Measurements from ENCODE around the gene MARCHF3. TPM values are rescaled to one million over a fixed set of nuclear protein-coding genes. Genes with fewer than 3 reads are reported as not detected.
"Not testable (repeated sequence)": the region's sequence is repeated elsewhere in the genome, so short reads cannot be mapped to it uniquely, and the experiment has no call there.

The MARCHF3 gene
- total and polyA plus RNA-seq, 2 donors from 2014 or later, result 1.5 to 8.0 TPM

GRCh38 chr5:127027539-127027938 lies 2.8 kb downstream of the MARCHF3 start:
- no peak for TF ChIP-seq CTCF (IDR thresholded peaks at IDR 0.05; ENCODE audit: borderline replicate concordance, extremely low read depth, insufficient read depth)
- Histone ChIP-seq H3K27ac (ENCODE audit: low read depth in 2 of 2, low read length in 2 of 2) (no peak overlapping the region), H3K4me3 (ENCODE audit: low read length in 3 of 3) (no peak overlapping the region), H3K27me3 (ENCODE audit: control insufficient read depth, insufficient read depth, low read length) (peaks cover 5% of the 10 kb centered on the region), H3K36me3 (ENCODE audit: control insufficient read depth in 2 of 3, insufficient read depth in 3 of 3, low read length in 3 of 3) (no peaks in the 10 kb centered on the region), H3K9ac (ENCODE audit: low read length in 3 of 3) (no peak overlapping the region), H3K4me1 (ENCODE audit: control insufficient read depth in 2 of 3, insufficient read depth in 2 of 3, low read depth in 1 of 3, low read length in 3 of 3) (no peaks in the 10 kb centered on the region), H3K9me3 (ENCODE audit: control insufficient read depth in 2 of 3, insufficient read depth in 1 of 3, low read length in 3 of 3) (no peaks in the 10 kb centered on the region)
- DNase-seq (no peak), FAIRE-seq (no peak)
- intact Hi-C loops (cut with DNase I), result no loop called here

GRCh38 chr5:127026166-127026565 lies 4.2 kb downstream of the MARCHF3 start:
- Histone ChIP-seq H3K27ac (ENCODE audit: low read depth in 2 of 2, low read length in 2 of 2) (no peak overlapping the region), H3K9ac (ENCODE audit: low read length in 3 of 3) (no peak overlapping the region), H3K27me3 (ENCODE audit: control insufficient read depth, insufficient read depth, low read length) (no peaks in the 10 kb centered on the region), H3K9me3 (ENCODE audit: control insufficient read depth in 2 of 3, insufficient read depth in 1 of 3, low read length in 3 of 3) (no peaks in the 10 kb centered on the region), H3K4me1 (ENCODE audit: control insufficient read depth in 2 of 3, insufficient read depth in 2 of 3, low read depth in 1 of 3, low read length in 3 of 3) (no peaks in the 10 kb centered on the region), H3K36me3 (ENCODE audit: control insufficient read depth in 2 of 3, insufficient read depth in 3 of 3, low read length in 3 of 3) (no peaks in the 10 kb centered on the region), H3K4me3 (ENCODE audit: low read length in 3 of 3) (no peak overlapping the region)
- FAIRE-seq, result no peak
- intact Hi-C loops (cut with DNase I), result no loop called here
- no peak for TF ChIP-seq CTCF (IDR thresholded peaks at IDR 0.05; ENCODE audit: borderline replicate concordance, extremely low read depth, insufficient read depth)
- DNase-seq, result no peak

- no peak for DNase-seq
- no peaks in the 10 kb centered on the region for H3K4me1 ChIP-seq (ENCODE audit: control insufficient read depth in 2 of 3, insufficient read depth in 2 of 3, low read depth in 1 of 3, low read length in 3 of 3)
- TF ChIP-seq CTCF (IDR thresholded peaks at IDR 0.05; ENCODE audit: borderline replicate concordance, extremely low read depth, insufficient read depth), result no peak
- no peak overlapping the region for H3K4me3 ChIP-seq (ENCODE audit: low read length in 3 of 3)
- no peaks in the 10 kb centered on the region for H3K9me3 ChIP-seq (ENCODE audit: control insufficient read depth in 2 of 3, insufficient read depth in 1 of 3, low read length in 3 of 3)
- H3K36me3 ChIP-seq (ENCODE audit: control insufficient read depth in 2 of 3, insufficient read depth in 3 of 3, low read length in 3 of 3), result no peaks in the 10 kb centered on the region
- H3K27ac ChIP-seq (ENCODE audit: low read depth in 2 of 2, low read length in 2 of 2), result no peak overlapping the region
- no peaks in the 10 kb centered on the region for H3K27me3 ChIP-seq (ENCODE audit: control insufficient read depth, insufficient read depth, low read length)
- intact Hi-C loops (cut with DNase I), result no loop called here
- no peak for FAIRE-seq
- no peak overlapping the region for H3K9ac ChIP-seq (ENCODE audit: low read length in 3 of 3)
These were observed 4.9 kb downstream of the MARCHF3 start for GRCh38 chr5:127025467-127025866.

- DNase-seq, result no peak
- Histone ChIP-seq H3K27ac (ENCODE audit: low read depth in 2 of 2, low read length in 2 of 2) (no peak overlapping the region), H3K9me3 (ENCODE audit: control insufficient read depth in 2 of 3, insufficient read depth in 1 of 3, low read length in 3 of 3) (no peaks in the 10 kb centered on the region), H3K36me3 (ENCODE audit: control insufficient read depth in 2 of 3, insufficient read depth in 3 of 3, low read length in 3 of 3) (no peaks in the 10 kb centered on the region), H3K4me3 (ENCODE audit: low read length in 3 of 3) (no peak overlapping the region), H3K4me1 (ENCODE audit: control insufficient read depth in 2 of 3, insufficient read depth in 2 of 3, low read depth in 1 of 3, low read length in 3 of 3) (no peaks in the 10 kb centered on the region), H3K9ac (ENCODE audit: low read length in 3 of 3) (no peak overlapping the region), H3K27me3 (ENCODE audit: control insufficient read depth, insufficient read depth, low read length) (no peaks in the 10 kb centered on the region)
- intact Hi-C loops (cut with DNase I), result no loop called here
- FAIRE-seq, result no peak
- TF ChIP-seq CTCF (IDR thresholded peaks at IDR 0.05; ENCODE audit: borderline replicate concordance, extremely low read depth, insufficient read depth), result no peak
These were observed 5.5 kb downstream of the MARCHF3 start for GRCh38 chr5:127024821-127025220.

GRCh38 chr5:127023552-127024191 lies 6.7 kb downstream of the MARCHF3 start:
- H3K4me1 ChIP-seq (ENCODE audit: control insufficient read depth in 2 of 3, insufficient read depth in 2 of 3, low read depth in 1 of 3, low read length in 3 of 3); H3K4me3 ChIP-seq (ENCODE audit: low read length in 3 of 3); intact Hi-C loops (cut with DNase I); H3K9me3 ChIP-seq (ENCODE audit: control insufficient read depth in 2 of 3, insufficient read depth in 1 of 3, low read length in 3 of 3); H3K27ac ChIP-seq (ENCODE audit: low read depth in 2 of 2, low read length in 2 of 2); DNase-seq; H3K36me3 ChIP-seq (ENCODE audit: control insufficient read depth in 2 of 3, insufficient read depth in 3 of 3, low read length in 3 of 3); FAIRE-seq; H3K9ac ChIP-seq (ENCODE audit: low read length in 3 of 3); H3K27me3 ChIP-seq (ENCODE audit: control insufficient read depth, insufficient read depth, low read length): not testable (repeated sequence)
